RCC 7860 (cell line): ENCODE data around the gene PPP1R37.
"Not testable (repeated sequence)": the region's sequence is repeated elsewhere in the genome, so short reads cannot be mapped to it uniquely, and the experiment has no call there.

Experiments used
- DNase-seq: peaks from one replicate; pipeline ENCODE4 v3.0.0-alpha.2; 2015; ENCODE audit warnings: low spot score
- FAIRE-seq: peaks from 2 replicates; lab custom pipeline; 2012; peaks lifted over from hg19 to GRCh38; lab: Jason Lieb, UNC

PPP1R37 gene

DNA sequence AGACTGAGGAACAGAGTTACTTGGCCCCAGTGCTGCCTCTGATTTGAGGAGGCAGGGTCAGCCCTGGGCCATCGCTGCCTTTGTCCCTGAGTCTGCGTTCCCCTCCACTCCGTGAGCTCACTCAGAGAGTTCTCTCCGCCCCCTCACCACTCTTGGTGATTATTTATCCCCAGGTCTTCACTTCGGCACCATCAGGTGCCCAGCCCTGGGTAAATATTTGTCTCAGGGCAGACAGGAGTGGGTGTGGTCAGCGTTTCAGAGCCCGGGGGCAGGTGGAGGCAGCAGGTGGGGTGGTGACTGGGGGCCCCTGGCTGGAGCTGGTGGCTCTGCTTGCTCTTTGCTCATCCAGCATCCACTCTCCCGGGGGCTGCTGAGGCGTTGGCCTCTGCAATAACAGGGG is 20.6 kb downstream of the PPP1R37 start:
- no peak for FAIRE-seq
- no peak for DNase-seq

DNA sequence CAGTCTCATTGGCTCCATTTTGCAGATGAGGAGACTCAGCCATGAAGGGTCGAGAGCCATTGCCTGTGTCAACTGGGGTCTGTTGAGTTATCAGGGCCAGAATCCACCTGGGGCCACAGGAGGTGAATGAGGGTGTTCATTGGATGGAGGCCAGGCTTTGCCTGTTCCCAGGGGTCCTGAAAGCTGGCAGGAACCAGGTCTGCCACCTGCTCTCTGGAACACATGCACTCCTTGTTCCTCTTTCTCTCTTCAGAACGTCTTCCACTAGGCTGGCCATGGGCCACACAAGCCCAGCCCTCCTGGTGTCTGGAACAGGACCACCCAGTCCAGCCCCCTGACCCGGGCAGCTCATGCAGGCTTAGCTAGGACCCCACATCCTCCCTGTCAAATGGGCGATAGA is 21.1 kb downstream of the PPP1R37 start:
- FAIRE-seq = no peak
- no peak for DNase-seq

DNA sequence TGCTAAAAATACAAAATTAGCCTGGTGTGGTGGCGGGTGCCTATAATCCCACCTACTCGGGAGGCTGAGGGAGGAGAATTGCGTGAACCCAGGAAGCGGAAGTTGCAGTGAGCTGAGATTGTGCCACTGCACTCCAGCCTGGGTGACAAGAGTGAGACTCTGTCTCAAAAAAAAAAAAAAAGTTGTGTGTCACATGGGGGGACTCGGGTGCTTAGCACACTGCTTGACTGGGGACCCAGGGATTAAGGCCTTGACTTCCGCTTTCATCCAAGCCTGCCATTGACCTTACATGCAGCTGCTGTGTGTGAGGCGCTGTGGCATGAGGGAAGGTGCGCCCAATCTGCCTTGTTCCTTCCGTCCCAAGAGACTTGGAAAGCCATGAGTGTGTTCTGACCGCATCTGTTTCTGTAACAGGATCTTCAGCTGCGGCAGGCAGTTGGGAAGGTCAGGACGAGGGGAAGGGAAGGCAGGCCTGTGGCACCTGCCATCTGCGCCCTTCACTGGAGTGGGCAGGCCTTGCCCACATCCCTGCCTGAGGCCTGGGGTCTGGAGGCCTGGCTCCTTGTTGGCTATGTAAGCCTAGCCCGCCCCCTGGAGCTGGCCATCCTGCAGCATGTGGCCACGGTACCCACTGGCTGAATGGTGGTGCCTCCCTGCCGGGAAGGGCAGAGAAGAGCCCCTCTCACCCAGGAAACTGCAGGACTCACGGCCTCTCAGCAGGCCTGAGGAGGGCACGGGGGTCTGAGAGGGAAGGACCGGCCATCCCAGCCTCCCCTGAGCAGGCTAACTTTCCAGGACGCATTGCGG is 23.0 kb downstream of the PPP1R37 start:
- FAIRE-seq (no peak), DNase-seq (no peak)

DNA sequence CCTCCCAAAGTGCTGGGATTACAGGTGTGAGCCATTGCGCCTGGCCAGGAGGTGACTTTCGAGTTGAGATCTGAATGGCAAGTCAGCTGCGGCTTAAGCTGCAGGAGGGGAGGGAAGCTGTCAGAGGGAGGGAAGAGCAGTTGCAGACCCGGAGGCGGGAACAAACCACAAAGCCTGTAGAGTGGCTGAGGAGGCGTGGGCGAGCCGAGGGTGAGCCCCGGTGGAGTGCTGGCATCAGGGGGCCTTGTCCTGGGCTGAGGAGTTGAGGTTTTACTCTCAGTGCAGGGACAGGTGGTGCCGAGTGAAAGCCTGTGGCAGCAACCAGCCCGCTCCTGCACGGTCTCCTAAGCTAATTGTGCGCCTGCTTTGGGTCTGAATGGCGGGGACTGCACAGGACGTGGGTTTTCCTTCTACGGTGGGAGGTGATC is 24.2 kb downstream of the PPP1R37 start:
- no peak for FAIRE-seq
- DNase-seq = no peak

DNA sequence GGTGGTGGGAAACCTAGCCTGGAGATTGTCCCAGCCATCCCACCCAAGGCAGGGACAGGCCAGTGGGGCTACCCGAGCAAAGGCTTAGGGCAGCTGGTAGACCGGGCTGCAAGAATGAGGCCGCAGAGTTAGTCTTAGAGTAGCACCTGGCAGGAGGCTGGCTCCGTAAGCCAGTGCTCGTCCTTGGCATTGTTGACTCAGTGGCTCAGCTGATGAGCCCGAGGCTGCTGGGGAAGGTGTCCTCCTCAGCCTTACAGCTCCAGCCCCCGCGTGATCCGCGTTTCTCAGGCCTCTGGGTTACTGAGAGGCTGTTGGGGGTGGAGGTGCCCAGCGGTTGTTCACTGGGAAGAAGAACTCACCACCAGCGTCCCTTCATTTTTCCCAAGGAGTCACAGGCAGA is 24.7 kb downstream of the PPP1R37 start:
- FAIRE-seq (no peak), DNase-seq (no peak)

DNA sequence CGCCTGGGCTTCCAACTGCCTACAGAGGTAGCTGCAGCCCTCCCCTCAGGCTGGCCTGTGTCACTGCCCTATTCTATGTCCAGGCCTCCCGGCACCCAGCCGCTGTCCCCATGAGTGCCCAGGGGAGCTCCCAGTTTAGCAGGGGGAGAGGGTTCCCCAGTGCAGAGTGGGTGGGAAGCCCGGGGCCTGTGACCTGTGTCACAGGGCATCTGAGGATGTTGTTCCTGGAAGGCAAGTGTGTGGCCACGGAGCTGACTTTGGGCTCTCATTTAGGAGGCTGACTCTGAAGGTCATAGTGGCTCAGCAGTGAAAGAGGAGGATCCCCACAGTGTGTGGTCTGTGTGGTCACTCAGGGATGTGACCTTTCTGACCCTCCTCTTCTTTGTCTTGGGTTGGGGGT is 25.1 kb downstream of the PPP1R37 start:
- DNase-seq (no peak), FAIRE-seq (no peak)

DNA sequence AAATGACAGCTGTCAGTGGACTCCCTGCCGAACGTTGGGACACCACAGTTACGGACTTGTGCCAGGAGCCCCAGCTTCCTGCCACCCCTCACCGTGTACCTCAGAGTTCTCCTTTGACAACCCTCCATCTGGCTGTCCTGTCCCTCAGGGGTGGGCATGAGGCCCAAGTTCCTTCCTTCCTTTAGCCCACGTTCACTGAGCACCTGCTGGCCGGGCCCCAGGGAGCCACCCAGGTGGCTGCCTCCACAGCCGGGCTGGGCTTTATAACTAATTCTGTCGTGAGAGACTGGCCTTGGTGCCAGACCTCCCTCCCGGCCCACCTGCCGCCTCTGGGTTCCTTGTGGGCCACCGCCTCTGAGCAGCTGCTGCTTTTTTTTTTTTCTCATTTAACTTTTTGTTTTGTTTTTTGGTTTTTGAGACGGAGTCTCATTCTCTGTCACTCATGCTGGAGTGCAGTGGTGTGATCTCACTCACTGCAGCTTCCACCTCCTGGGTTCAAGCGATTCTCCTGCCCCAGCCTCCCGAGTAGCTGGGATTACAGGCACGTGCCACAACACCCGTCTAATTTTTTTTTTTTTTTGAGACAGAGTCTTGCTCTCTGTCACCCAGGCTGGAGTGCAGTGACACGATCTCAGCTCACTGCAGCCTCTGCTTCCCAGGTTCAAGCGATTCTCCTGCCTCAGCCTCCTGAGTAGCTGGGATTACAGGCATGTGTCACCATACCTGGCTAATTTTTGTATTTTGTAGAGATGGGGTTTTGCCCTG is 25.8 kb downstream of the PPP1R37 start:
- not testable (repeated sequence) for DNase-seq, FAIRE-seq

DNA sequence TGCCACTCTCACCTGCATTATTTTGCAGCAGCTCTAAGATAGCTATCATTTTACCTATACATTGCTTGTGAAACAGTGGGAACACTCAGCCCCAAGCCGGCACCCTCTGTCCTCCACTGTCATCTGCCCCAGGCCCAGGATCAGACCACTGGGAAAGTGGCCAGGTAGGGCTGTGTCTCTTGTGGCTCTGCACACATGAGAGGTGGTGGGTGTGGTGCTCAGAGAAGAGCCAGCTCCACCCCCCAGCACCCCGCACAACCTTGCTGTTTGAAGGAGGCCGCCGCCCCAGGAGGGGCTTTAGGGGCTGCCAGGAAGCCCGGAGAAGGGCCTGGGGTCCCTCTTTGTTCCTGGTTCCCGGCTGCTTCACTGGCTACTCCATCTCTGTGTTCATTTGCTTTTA is 26.6 kb downstream of the PPP1R37 start:
- DNase-seq (no peak), FAIRE-seq (no peak)

DNA sequence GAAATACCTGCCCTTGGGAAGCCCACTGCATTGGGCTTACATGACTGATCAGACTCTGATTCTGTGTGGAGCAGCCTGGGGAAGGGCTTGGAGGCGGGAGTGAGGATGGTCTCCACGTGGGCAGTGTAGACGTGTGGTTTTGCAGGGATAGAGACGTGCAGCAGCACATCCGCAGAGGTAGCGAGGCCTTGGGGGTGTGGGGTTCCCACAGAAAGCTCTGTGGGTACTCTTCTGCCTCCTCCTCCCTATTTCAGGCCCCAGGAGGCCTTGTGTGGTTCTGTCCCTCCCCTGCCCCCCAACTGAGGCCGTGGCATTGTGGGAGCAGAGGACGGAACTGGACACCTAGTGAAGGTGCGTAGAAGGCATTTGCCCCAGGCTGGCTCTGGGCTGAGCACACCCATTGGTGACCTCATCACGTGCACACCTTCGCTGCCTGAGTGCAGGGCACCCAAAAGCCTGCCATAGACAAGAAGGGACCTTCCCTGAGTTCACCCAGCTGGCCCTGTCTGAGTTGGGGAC is 28.9 kb downstream of the PPP1R37 start:
- FAIRE-seq (no peak), DNase-seq (no peak)

DNA sequence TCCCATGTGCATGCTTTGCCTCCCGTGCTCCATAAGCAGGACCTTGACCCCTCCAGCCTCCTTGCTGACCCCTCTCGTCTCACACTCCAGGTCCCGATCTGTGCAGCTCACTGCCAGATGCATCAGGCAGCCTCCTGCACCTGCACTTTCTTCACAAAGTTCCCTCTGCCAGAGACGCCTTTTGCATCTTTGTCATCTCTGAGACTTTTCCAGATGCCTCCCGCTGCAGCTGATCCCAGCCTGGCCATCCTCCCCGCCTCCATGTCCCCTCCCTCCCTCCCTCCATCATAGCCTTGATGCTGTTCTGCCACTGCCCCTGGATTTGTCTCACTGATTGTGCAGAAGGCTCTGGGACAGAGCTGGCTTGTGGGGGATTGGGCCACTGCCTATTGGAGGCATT is 29.9 kb downstream of the PPP1R37 start:
- no peak for FAIRE-seq
- DNase-seq = no peak

DNA sequence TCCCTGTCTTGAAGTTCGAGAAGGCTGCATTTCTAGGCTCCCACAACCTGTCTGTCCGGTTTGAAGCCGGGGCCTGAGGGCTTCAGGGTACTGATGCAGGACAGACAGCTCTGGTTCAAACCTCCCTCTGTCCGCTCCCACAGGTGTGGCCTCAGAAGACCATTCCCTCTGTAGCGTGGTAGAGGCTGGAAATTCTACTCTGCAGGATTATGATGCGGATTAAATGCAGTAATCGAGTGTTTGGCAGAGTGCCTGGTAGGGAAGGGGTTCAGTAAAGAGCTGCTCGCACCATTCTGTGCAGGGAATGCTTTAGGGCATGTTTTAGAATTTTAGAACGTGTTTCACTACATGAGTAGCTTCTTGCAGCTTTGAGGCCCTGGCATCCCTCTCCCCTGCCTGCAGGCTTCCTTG is 30.5 kb downstream of the PPP1R37 start:
- DNase-seq (no peak), FAIRE-seq (no peak)

DNA sequence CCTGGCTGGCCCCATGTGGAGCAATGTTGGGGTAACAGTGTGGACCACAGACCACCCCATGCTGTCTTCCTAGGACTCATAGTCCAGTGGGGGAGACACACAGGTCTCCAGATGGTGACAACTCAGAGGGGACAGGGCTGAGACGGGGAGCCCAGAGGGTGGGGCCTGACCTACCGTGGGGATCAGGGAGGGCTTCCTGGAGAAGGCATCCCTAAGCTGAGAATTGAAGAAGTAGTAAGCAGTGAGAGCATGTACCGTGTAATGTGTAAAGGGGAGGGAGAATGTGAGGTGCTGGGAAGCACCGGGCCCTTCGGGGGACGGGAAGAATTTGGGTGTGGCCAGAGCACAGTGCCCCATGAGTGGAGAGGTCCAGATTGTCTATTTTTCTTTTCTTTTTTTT is 31.0 kb downstream of the PPP1R37 start:
- FAIRE-seq = no peak
- DNase-seq = no peak

DNA sequence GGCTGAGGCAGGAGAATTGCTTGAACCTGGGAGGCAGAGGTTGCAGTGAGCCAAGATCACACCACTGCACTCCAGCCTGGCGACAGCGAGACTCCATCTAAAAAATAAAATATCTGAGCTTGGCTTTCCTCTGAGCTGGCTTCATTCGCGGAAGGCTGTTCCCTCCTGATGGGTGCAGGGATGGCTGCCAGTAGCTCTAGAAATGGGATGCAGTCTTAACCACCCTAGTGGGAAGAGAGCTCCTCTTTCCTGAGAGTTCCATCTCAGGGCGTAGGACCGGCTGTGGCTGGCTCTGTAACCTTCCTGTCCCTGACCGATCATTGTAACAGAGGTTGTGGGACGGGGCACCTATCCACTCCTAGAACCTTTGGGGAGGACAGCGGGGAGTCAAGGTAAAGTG is 32.4 kb downstream of the PPP1R37 start:
- FAIRE-seq = no peak
- no peak for DNase-seq

DNA sequence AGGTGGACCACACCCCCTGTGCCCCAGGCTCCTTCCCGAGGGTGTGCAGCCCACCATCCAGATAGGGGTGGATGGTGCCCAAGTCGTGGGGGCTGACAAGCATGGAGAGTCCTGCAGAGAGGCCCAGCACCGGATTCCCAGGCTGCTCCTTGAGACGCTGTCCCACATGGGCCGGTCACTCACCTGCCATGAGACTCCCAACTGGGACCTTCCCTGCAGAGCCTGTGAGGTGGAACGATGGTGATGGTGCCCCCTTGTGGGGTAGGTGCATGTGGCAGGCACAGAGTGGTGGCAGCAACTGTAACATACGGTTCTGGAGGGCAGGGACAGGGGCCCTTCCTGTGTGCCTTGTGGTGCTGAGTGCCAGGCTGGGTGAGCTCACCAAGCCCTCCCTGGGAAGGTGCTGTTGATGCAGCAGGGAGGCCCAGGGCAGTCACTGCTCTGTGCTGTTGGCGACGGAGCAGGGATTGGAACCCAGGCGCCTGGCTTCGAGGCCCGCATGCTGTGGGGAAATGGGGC is 33.1 kb downstream of the PPP1R37 start:
- FAIRE-seq = no peak
- DNase-seq = peak; percentile 53

DNA sequence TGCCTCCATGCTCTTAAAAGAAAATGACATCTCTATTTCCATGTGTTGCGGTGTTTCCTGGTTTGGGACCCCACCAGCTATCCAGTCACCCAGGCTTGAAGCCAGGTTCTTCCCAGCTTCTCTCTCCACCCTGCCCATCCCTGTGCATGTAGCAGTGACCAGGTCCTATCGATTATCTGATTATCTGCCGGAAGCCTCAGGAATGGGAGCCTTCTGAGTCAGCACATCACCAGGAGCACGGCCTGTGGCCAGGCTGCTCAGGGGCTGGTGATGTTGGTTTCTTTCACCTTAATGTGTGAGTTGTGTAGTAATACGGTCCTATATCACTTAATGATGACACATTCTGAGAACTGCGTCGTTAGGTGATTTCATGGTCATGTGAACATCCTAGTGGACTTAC is 33.7 kb downstream of the PPP1R37 start:
- FAIRE-seq (no peak), DNase-seq (no peak)

DNA sequence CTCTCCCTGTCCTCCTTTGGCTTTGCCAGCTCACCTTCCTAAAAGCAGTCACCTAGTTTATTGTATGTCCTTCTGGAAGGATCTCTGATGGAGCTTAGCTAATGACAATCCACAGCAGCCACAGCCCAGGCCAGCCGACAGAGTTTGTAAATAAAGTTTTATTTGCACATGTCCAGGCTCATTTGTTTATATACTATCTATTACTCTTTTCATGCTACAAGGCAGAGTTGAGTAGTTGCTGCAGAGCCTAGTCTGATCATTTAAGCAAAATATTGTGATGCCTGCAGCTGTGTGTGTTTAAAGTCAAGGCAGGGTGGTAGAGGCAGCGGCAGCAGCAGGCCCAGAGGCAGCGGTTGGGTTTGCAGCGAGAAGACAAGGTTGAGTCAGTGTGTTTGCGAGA is 35.2 kb downstream of the PPP1R37 start:
- FAIRE-seq = no peak

DNA sequence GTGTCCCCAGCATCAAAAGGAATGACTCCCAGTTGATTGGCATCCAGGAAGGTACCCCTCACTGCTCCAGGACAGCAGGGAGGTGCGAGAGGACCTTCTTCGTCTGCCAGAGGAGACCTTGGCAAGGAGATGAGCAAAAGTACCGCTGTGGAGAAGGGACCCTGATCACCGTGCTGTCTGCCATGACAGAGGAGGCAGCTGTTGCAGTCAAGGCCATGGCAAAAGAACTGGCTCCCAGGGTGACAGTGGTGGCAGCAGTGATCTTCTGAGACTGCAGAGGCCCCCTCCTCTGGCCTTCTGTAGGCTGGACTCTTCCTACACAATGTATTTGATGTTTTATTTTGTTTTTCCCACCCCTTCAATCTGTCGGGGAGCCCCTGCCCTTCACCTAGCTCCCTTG is 35.8 kb downstream of the PPP1R37 start:
- FAIRE-seq = no peak
- no peak for DNase-seq

More for the DNA sequence above, 35.2 kb downstream of the PPP1R37 start:
- DNase-seq = no peak

DNA sequence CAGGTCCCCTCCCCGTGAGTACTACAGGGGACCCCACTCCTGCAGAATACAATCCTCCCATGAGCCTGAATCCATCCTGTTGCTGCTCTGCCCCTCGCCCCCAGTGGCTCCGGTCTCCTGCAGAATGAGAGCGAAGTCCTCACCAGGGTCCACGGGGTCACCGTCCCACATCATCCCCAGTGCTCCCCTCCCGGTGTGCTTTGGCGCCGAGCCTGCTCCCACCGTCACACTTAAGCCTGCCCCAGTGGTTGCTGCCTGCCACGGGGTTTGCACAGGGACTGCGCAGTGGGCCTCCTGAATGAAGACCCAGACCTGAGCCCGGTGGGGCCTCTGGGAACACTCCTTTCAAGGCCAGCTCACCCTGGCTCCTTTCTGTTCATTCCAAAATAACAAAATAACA is 37.3 kb downstream of the PPP1R37 start:
- DNase-seq = no peak
- no peak for FAIRE-seq

DNA sequence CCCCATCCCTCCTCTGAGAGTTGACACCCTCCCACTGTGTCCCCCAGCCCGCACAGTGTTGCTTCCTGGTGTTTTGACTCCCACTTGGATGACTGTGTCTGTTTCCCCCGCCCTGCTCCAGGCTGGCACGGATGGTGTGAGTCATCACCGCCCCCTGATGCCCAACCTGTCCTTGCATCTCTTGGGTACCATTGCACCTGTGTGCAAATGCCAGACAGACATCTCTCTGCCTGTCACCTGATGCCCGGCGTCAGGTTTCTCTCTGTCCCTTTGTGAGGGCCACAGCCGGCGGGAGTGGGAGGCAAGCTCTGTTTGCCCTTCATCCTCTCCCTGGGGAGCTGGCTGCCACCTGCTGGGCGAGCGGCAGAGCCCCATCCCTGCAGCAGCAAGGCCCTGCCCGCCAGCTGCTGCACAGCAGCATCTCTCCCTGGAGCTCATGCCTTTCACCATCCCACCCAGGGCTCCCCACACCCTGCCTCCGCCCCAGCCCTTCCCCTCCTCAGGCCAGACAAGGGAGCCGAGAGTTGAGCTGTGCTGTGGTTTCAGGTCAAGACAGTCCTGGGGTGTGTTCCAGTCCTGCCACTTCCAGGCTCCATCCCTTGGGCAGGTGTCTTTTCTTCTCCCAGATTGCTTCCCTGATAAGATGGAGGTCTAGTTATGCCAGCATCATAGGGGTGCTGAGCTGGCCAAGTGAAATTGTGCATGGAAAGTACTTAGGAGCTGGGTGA is 38.1 kb downstream of the PPP1R37 start:
- DNase-seq = no peak
- FAIRE-seq = no peak

DNA sequence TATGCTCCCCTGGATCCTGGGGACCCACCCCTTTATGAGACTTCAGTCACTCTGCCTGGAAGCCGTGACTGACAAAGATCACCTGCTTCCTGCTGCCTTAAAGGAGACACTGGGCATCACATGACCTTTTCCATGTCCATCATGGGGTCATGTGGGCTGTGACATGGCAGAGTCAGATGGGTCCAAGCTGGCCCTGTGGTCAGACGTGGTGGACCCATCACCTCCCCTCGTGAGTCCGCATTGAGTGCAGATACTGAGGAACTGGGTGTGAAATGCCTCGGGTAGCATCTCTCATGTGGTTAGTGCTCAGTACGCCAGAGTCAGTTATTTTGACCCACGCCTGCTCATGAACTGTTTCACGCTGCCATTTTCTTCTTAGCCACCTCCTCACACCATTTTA is 40.7 kb downstream of the PPP1R37 start:
- FAIRE-seq = no peak
- no peak for DNase-seq
